CD14-positive monocyte (primary cell): ENCODE data around the gene NDST3. TPM values are rescaled to one million over a fixed set of nuclear protein-coding genes. Genes with fewer than 3 reads are reported as not detected.

Experiments used
- DNase-seq, 3 donors: peaks; one replicate each; pipeline ENCODE4 v3.0.0-alpha.2; 2011 to 2022
- H2AFZ ChIP-seq: 2 replicates; pipeline ENCODE4 v1.6.0; 2012; ENCODE audit warnings: mild to moderate bottlenecking, low read depth, low read length, inconsistent platforms; ENCODE audit not compliant: insufficient read depth, poor library complexity, severe bottlenecking
- H3K27ac ChIP-seq, 2 donors: 1 replicate in 1 of 2; 2 replicates in 1 of 2; pipeline ENCODE4 v1.5.1; 2012 to 2013; ENCODE audit warnings: low read length in 2 of 2, control low read depth in 1 of 2, inconsistent platforms in 1 of 2, low read depth in 1 of 2, mild to moderate bottlenecking in 1 of 2
- H3K27me3 ChIP-seq, 2 donors: one replicate each; pipeline versions ENCODE4 v1.6.0 to v1.6.1; 2011 to 2013; ENCODE audit warnings: low read length in 2 of 2; ENCODE audit not compliant: control insufficient read depth in 2 of 2, insufficient read depth in 2 of 2
- H3K36me3 ChIP-seq, 2 donors: replicated peaks in 1 of 2; 1 replicate in 1 of 2; 2 replicates in 1 of 2; pipeline versions ENCODE4 v1.5.1 to v1.6.1; 2012 to 2013; ENCODE audit warnings: low read length in 2 of 2, control low read depth in 1 of 2, inconsistent platforms in 1 of 2, mild to moderate bottlenecking in 1 of 2; ENCODE audit not compliant: insufficient read depth in 2 of 2, control insufficient read depth in 1 of 2
- H3K4me1 ChIP-seq, 2 donors: 1 replicate in 1 of 2; 2 replicates in 1 of 2; pipeline versions ENCODE4 v1.5.1 to v1.6.1; 2012 to 2013; ENCODE audit warnings: low read length in 2 of 2, control low read depth in 1 of 2, inconsistent platforms in 1 of 2, mild to moderate bottlenecking in 1 of 2, moderate library complexity in 1 of 2; ENCODE audit not compliant: insufficient read depth in 2 of 2, control insufficient read depth in 1 of 2
- H3K4me2 ChIP-seq: replicated peaks from 2 replicates; pipeline ENCODE3; 2012; ENCODE audit warnings: low read length, moderate library complexity, mild to moderate bottlenecking; ENCODE audit not compliant: poor library complexity, severe bottlenecking; ENCODE audit errors: extremely low read depth
- H3K4me3 ChIP-seq, 3 experiments: fragments of 200-600 bp in 1 of 3; sonication (generic) in 1 of 3; replicated peaks in 1 of 3; 1 replicate in 2 of 3; 2 replicates in 1 of 3; pipeline ENCODE4 v1.5.1; 2011 to 2013; ENCODE audit warnings: low read length in 3 of 3, mild to moderate bottlenecking in 3 of 3, control low read depth in 2 of 3, low read depth in 2 of 3, inconsistent platforms in 1 of 3, moderate library complexity in 1 of 3
- H3K79me2 ChIP-seq: 2 replicates; pipeline ENCODE4 v1.6.0; 2012; ENCODE audit warnings: mild to moderate bottlenecking, control low read depth, inconsistent platforms, low read length, moderate library complexity; ENCODE audit not compliant: insufficient read depth
- H3K9ac ChIP-seq: 2 replicates; pipeline ENCODE4 v1.6.0; 2017; ENCODE audit warnings: low read length, mild to moderate bottlenecking; ENCODE audit not compliant: insufficient read depth, poor library complexity, severe bottlenecking
- H3K9me3 ChIP-seq, 2 donors: replicated peaks in 1 of 2; 1 replicate in 1 of 2; 2 replicates in 1 of 2; pipeline versions ENCODE4 v1.5.1 to v1.6.1; 2012 to 2013; ENCODE audit warnings: low read length in 2 of 2, control low read depth in 1 of 2; ENCODE audit not compliant: control insufficient read depth in 1 of 2, insufficient read depth in 1 of 2
- H4K20me1 ChIP-seq: 2 replicates; pipeline ENCODE4 v1.6.0; 2012; ENCODE audit warnings: mild to moderate bottlenecking, low read length, control low read depth, moderate library complexity; ENCODE audit not compliant: insufficient read depth
- H3K27ac Mint-ChIP-seq, 7 donors: one replicate each; pipeline ENCODE4 v1.8.0; 2020; ENCODE audit warnings: mild to moderate bottlenecking in 7 of 7, mixed read lengths in 7 of 7, moderate library complexity in 6 of 7, inconsistent platforms in 2 of 7
- H3K27me3 Mint-ChIP-seq, 3 donors: one replicate each; pipeline ENCODE4 v1.8.0; 2021 to 2022; ENCODE audit warnings: low read depth in 3 of 3, mild to moderate bottlenecking in 3 of 3, mixed read lengths in 3 of 3, moderate library complexity in 3 of 3, inconsistent platforms in 1 of 3
- H3K36me3 Mint-ChIP-seq, 2 donors: one replicate each; pipeline ENCODE4 v1.8.0; 2020; ENCODE audit warnings: mixed read lengths in 2 of 2, inconsistent platforms in 1 of 2, mild to moderate bottlenecking in 1 of 2
- H3K4me1 Mint-ChIP-seq: one replicate; pipeline ENCODE4 v1.8.0; 2020; ENCODE audit warnings: mild to moderate bottlenecking, mixed read lengths
- H3K4me3 Mint-ChIP-seq, 2 donors: one replicate each; pipeline ENCODE4 v1.8.0; 2020; ENCODE audit warnings: mild to moderate bottlenecking in 2 of 2, mixed read lengths in 2 of 2, moderate library complexity in 1 of 2
- H3K9me3 Mint-ChIP-seq, 7 donors: one replicate each; pipeline ENCODE4 v1.8.0; 2020 to 2022; ENCODE audit warnings: mixed read lengths in 7 of 7, mild to moderate bottlenecking in 6 of 7, moderate library complexity in 6 of 7, inconsistent platforms in 2 of 7
- CTCF ChIP-seq: fragments of 200-600 bp; IDR thresholded peaks from one replicate; pipeline ENCODE4 v1.8.0; 2022; ENCODE audit warnings: antibody characterized with exemption, mild to moderate bottlenecking
- WGBS: methylation state at CpG from one replicate; pipeline ENCODE4 v1.1.5; 2013; ENCODE audit warnings: missing lambda C conversion rate; ENCODE audit not compliant: insufficient coverage; 5-methylcytosine and 5-hydroxymethylcytosine counted together
- intact Hi-C, 2 donors: fragments of 100-400 bp; cut with micrococcal nuclease; formaldehyde crosslinking; loops; one replicate each; pipeline versions ENCODE4 v1.15.0 to v1.15.1; 2023
- polyA plus RNA-seq, 3 donors: library from polyadenylated mRNA; depleted of rRNA in 1 of 3; unstranded in 2 of 3; stranded (reverse) in 1 of 3; fragments of 300-500 nt in 2 of 3; fragments of >200 nt in 1 of 3; fragmentation: Illumina TruSeq in 2 of 3; gene quantifications; 1 replicate in 2 of 3; 2 replicates in 1 of 3; pipeline ENCODE4 v1.2.3, GENCODE V29; 2012 to 2021

NDST3 gene
- polyA plus RNA-seq, 3 donors: not detected

DNA sequence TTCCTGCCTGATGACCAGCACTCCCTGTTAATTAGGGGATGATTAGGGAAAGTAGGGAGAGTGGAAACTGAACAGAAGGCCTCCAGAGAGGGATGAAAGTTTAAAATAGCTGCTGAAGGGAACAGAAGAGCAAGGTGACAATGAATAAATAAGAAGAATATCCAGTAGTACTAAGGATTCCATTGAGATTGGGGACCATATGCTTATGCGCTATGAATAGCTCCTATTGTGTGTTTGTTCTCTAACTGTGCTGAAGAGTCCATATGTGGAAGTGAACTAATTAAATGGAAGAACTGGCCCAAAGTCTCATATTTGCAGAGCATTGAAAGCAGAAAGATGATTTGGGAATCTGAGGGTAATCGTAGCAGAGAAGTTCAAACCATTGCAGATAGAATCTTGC, 181.5 kb downstream of the NDST3 start:
- Histone ChIP-seq H3K9ac (no peak overlapping the region), H3K4me1 (no peaks in the 10 kb centered on the region), H3K27me3 (no peaks in the 10 kb centered on the region), H2AFZ (no peak overlapping the region), H3K9me3 (no peaks in the 10 kb centered on the region), H3K4me3 (no peak overlapping the region), H3K79me2 (no peaks in the 10 kb centered on the region), H3K27ac (no peak overlapping the region), H3K36me3 (no peaks in the 10 kb centered on the region), H3K4me2 (no peak overlapping the region), H4K20me1 (no peaks in the 10 kb centered on the region)
- Mint-ChIP-seq H3K27ac (no peak overlapping the region), H3K9me3 (peaks cover 0 to 4% (median 0%) of the 10 kb centered on the region in 7 donors), H3K27me3 (no peaks in the 10 kb centered on the region), H3K4me1 (no peaks in the 10 kb centered on the region), H3K36me3 (no peaks in the 10 kb centered on the region), H3K4me3 (no peak overlapping the region)
- 100% methylated on average over 2 of the region's 2 CpGs for WGBS
- no peak for TF ChIP-seq CTCF
- DNase-seq: no peak
- intact Hi-C loops: no loop called here

GRCh38 chr4:118221227-118221800, 187.0 kb downstream of the NDST3 start:
- no peaks in the 10 kb centered on the region for H3K4me1 ChIP-seq
- WGBS: no CpG with 5 or more reads among the region's 2 CpGs

More at GRCh38 chr4:118221227-118221800, 187.0 kb downstream of the NDST3 start:
- no peak for DNase-seq
- H3K9ac ChIP-seq: no peak overlapping the region
- no peaks in the 10 kb centered on the region for H3K79me2 ChIP-seq
- Mint-ChIP-seq H3K4me1 (no peaks in the 10 kb centered on the region), H3K27me3 (no peaks in the 10 kb centered on the region), H3K4me3 (no peak overlapping the region), H3K9me3 (peaks cover 0 to 4% (median 0%) of the 10 kb centered on the region in 7 donors), H3K27ac (no peak overlapping the region), H3K36me3 (no peaks in the 10 kb centered on the region)
- H3K9me3 ChIP-seq: no peaks in the 10 kb centered on the region
- TF ChIP-seq CTCF: no peak
- intact Hi-C loops: no loop called here
- no peak overlapping the region for H2AFZ ChIP-seq
- no peak overlapping the region for H3K4me2 ChIP-seq
- no peak overlapping the region for H3K4me3 ChIP-seq
- H3K27ac ChIP-seq: no peak overlapping the region
- H4K20me1 ChIP-seq: no peaks in the 10 kb centered on the region
- no peaks in the 10 kb centered on the region for H3K36me3 ChIP-seq
- no peaks in the 10 kb centered on the region for H3K27me3 ChIP-seq
